ENCODE data around the gene WDR41.

- TF ChIP-seq POLR2A (IDR thresholded peaks at IDR 0.05), result no peak
- no peak for TF ChIP-seq CTCF (IDR thresholded peaks at IDR 0.05)
Measured at GRCh38 chr5:77483682-77484081, 8.4 kb downstream of the WDR41 start.
